ENCODE measurements around the gene ERC2. TPM values are rescaled to one million over a fixed set of nuclear protein-coding genes. Genes with fewer than 3 reads are reported as not detected.

Gene ERC2
- total and polyA plus RNA-seq, 2 donors (not counting 3 experiments of a cell fraction or from before 2014, with no cell fraction given) = 5.6 to 15.5 TPM

- H3K4me1 ChIP-seq (ENCODE audit: control insufficient read depth, extremely low read depth, insufficient read depth, low read length) = no peaks in the 10 kb centered on the region
- intact Hi-C loops (cut with micrococcal nuclease) (no loop called here), dilution Hi-C loops (cut with MboI; ENCODE audit: extremely low pct_ligation_motif_present, low sequenced_read_pairs) (no loop called here)
- TF ChIP-seq POLR2AphosphoS5 (IDR thresholded peaks at IDR 0.05; ENCODE audit: insufficient read depth, low read depth, low read length) (no peak), CTCF (IDR thresholded peaks at IDR 0.05; ENCODE audit: extremely low read depth in 1 of 2, insufficient read depth in 1 of 2, low read depth in 1 of 2, low read length in 2 of 2) (no peak), MAX (IDR thresholded peaks at IDR 0.05; ENCODE audit: insufficient read depth, insufficient read length) (no peak), MYC (IDR thresholded peaks at IDR 0.05; ENCODE audit: low read depth, low read length) (no peak), GATA2 (IDR thresholded peaks at IDR 0.05; ENCODE audit: insufficient read depth, insufficient read length, low read depth, low read length) (no peak)
- H3K27me3 ChIP-seq (ENCODE audit: control insufficient read depth in 2 of 2, insufficient read depth in 2 of 2, low read length in 2 of 2) = no peaks in the 10 kb centered on the region
- no TSS peak for BruUV-seq (replicated peaks)
- no peak overlapping the region for H3K4me3 ChIP-seq (replicated peaks in 1 of 3; ENCODE audit: insufficient read depth in 1 of 3, low read depth in 1 of 3, low read length in 3 of 3)
- no peak for DNase-seq (ENCODE audit: low read depth, low spot score)
- no peaks in the 10 kb centered on the region for H4K20me1 ChIP-seq (replicated peaks; ENCODE audit: control insufficient read depth, extremely low read depth, insufficient read depth, low read length)
- no peak overlapping the region for H3K9ac ChIP-seq (replicated peaks; ENCODE audit: extremely low read depth, insufficient read depth, low read length)
- H3K4me2 ChIP-seq (ENCODE audit: insufficient read depth, low read length) = no peak overlapping the region
- no peaks in the 10 kb centered on the region for H3K36me3 ChIP-seq (ENCODE audit: control insufficient read depth in 2 of 2, extremely low read depth in 1 of 2, insufficient read depth in 2 of 2, low read length in 2 of 2)
- H3K79me2 ChIP-seq (ENCODE audit: control insufficient read depth, insufficient read depth, low read length) = no peaks in the 10 kb centered on the region
- H3K9me1 ChIP-seq (replicated peaks; ENCODE audit: control insufficient read depth, extremely low read depth, insufficient read depth, low read length) = no peaks in the 10 kb centered on the region
- no peaks in the 10 kb centered on the region for H3K9me3 ChIP-seq (replicated peaks; ENCODE audit: control insufficient read depth, insufficient read depth, low read length)
- CTCF ChIA-PET = no interaction called here
- H3K27ac ChIP-seq (ENCODE audit: insufficient read depth, low read depth, low read length) = no peak overlapping the region
- POLR2A ChIA-PET = no interaction called here
- FAIRE-seq = no peak
- no peak overlapping the region for H2AFZ ChIP-seq (ENCODE audit: low read depth, low read length)
Observed at GRCh38 chr3:56188201-56188600, 280.1 kb downstream of the ERC2 start.

- TF ChIP-seq EZH2 (IDR thresholded peaks at IDR 0.05; ENCODE audit: borderline replicate concordance, low read depth, low read length, severe bottlenecking) = no peak
- TF ChIP-seq MAX (IDR thresholded peaks at IDR 0.05; ENCODE audit: insufficient read depth, insufficient read length) = no peak
- no peak for TF ChIP-seq FOS (IDR thresholded peaks at IDR 0.05; ENCODE audit: borderline replicate concordance, insufficient read depth, low read length)
- no peak for TF ChIP-seq POLR2A (IDR thresholded peaks at IDR 0.05; ENCODE audit: low read depth, low read length)
- TF ChIP-seq CTCF (IDR thresholded peaks at IDR 0.05; ENCODE audit: extremely low read depth in 1 of 2, insufficient read depth in 1 of 2, low read depth in 1 of 2, low read length in 2 of 2) = no peak
- TF ChIP-seq JUN (IDR thresholded peaks at IDR 0.05; ENCODE audit: borderline replicate concordance, insufficient read depth, insufficient read length, low read depth) = no peak
- no peak for TF ChIP-seq MYC (IDR thresholded peaks at IDR 0.05; ENCODE audit: low read depth, low read length)
- no peak for TF ChIP-seq GATA2 (IDR thresholded peaks at IDR 0.05; ENCODE audit: insufficient read depth, insufficient read length, low read depth, low read length)
- TF ChIP-seq POLR2AphosphoS5 (IDR thresholded peaks at IDR 0.05; ENCODE audit: insufficient read depth, low read depth, low read length) = no peak
- Histone ChIP-seq H3K4me2 (ENCODE audit: insufficient read depth, low read length) (no peak overlapping the region), H3K9me3 (replicated peaks; ENCODE audit: control insufficient read depth, insufficient read depth, low read length) (no peaks in the 10 kb centered on the region), H3K4me3 (replicated peaks in 1 of 3; ENCODE audit: insufficient read depth in 1 of 3, low read depth in 1 of 3, low read length in 3 of 3) (no peak overlapping the region), H3K27me3 (ENCODE audit: control insufficient read depth in 2 of 2, insufficient read depth in 2 of 2, low read length in 2 of 2) (no peaks in the 10 kb centered on the region), H3K9ac (replicated peaks; ENCODE audit: extremely low read depth, insufficient read depth, low read length) (no peak overlapping the region), H3K27ac (ENCODE audit: insufficient read depth, low read depth, low read length) (no peak overlapping the region), H4K20me1 (replicated peaks; ENCODE audit: control insufficient read depth, extremely low read depth, insufficient read depth, low read length) (no peaks in the 10 kb centered on the region), H2AFZ (ENCODE audit: low read depth, low read length) (no peak overlapping the region), H3K79me2 (ENCODE audit: control insufficient read depth, insufficient read depth, low read length) (no peaks in the 10 kb centered on the region), H3K4me1 (ENCODE audit: control insufficient read depth, extremely low read depth, insufficient read depth, low read length) (no peaks in the 10 kb centered on the region), H3K36me3 (ENCODE audit: control insufficient read depth in 2 of 2, extremely low read depth in 1 of 2, insufficient read depth in 2 of 2, low read length in 2 of 2) (no peaks in the 10 kb centered on the region), H3K9me1 (replicated peaks; ENCODE audit: control insufficient read depth, extremely low read depth, insufficient read depth, low read length) (no peaks in the 10 kb centered on the region)
- FAIRE-seq (no peak), DNase-seq (ENCODE audit: low read depth, low spot score) (no peak)
- no TSS peak for BruUV-seq (replicated peaks)
- intact Hi-C loops (cut with micrococcal nuclease) (no loop called here), dilution Hi-C loops (cut with MboI; ENCODE audit: extremely low pct_ligation_motif_present, low sequenced_read_pairs) (no loop called here)
- POLR2A ChIA-PET = no interaction called here
- CTCF ChIA-PET = no interaction called here
Observed at GRCh38 chr3:56187051-56187450, 281.2 kb downstream of the ERC2 start.
